CD14-positive monocyte (primary cell): ENCODE data around the gene STIP1. TPM values are rescaled to one million over a fixed set of nuclear protein-coding genes. Genes with fewer than 3 reads are reported as not detected.

Experiments
- DNase-seq, 3 donors: peaks; one replicate each; pipeline ENCODE4 v3.0.0-alpha.2; 2011 to 2022
- H2AFZ ChIP-seq: 2 replicates; pipeline ENCODE4 v1.6.0; 2012; ENCODE audit warnings: mild to moderate bottlenecking, low read depth, low read length, inconsistent platforms; ENCODE audit not compliant: insufficient read depth, poor library complexity, severe bottlenecking
- H3K27ac ChIP-seq, 2 donors: 1 replicate in 1 of 2; 2 replicates in 1 of 2; pipeline ENCODE4 v1.5.1; 2012 to 2013; ENCODE audit warnings: low read length in 2 of 2, control low read depth in 1 of 2, inconsistent platforms in 1 of 2, low read depth in 1 of 2, mild to moderate bottlenecking in 1 of 2
- H3K27me3 ChIP-seq, 2 donors: one replicate each; pipeline versions ENCODE4 v1.6.0 to v1.6.1; 2011 to 2013; ENCODE audit warnings: low read length in 2 of 2; ENCODE audit not compliant: control insufficient read depth in 2 of 2, insufficient read depth in 2 of 2
- H3K36me3 ChIP-seq, 2 donors: replicated peaks in 1 of 2; 1 replicate in 1 of 2; 2 replicates in 1 of 2; pipeline versions ENCODE4 v1.5.1 to v1.6.1; 2012 to 2013; ENCODE audit warnings: low read length in 2 of 2, control low read depth in 1 of 2, inconsistent platforms in 1 of 2, mild to moderate bottlenecking in 1 of 2; ENCODE audit not compliant: insufficient read depth in 2 of 2, control insufficient read depth in 1 of 2
- H3K4me1 ChIP-seq, 2 donors: 1 replicate in 1 of 2; 2 replicates in 1 of 2; pipeline versions ENCODE4 v1.5.1 to v1.6.1; 2012 to 2013; ENCODE audit warnings: low read length in 2 of 2, control low read depth in 1 of 2, inconsistent platforms in 1 of 2, mild to moderate bottlenecking in 1 of 2, moderate library complexity in 1 of 2; ENCODE audit not compliant: insufficient read depth in 2 of 2, control insufficient read depth in 1 of 2
- H3K4me2 ChIP-seq: replicated peaks from 2 replicates; pipeline ENCODE3; 2012; ENCODE audit warnings: low read length, moderate library complexity, mild to moderate bottlenecking; ENCODE audit not compliant: poor library complexity, severe bottlenecking; ENCODE audit errors: extremely low read depth
- H3K4me3 ChIP-seq, 3 experiments: fragments of 200-600 bp in 1 of 3; sonication (generic) in 1 of 3; replicated peaks in 1 of 3; 1 replicate in 2 of 3; 2 replicates in 1 of 3; pipeline ENCODE4 v1.5.1; 2011 to 2013; ENCODE audit warnings: low read length in 3 of 3, mild to moderate bottlenecking in 3 of 3, control low read depth in 2 of 3, low read depth in 2 of 3, inconsistent platforms in 1 of 3, moderate library complexity in 1 of 3
- H3K79me2 ChIP-seq: 2 replicates; pipeline ENCODE4 v1.6.0; 2012; ENCODE audit warnings: mild to moderate bottlenecking, control low read depth, inconsistent platforms, low read length, moderate library complexity; ENCODE audit not compliant: insufficient read depth
- H3K9ac ChIP-seq: 2 replicates; pipeline ENCODE4 v1.6.0; 2017; ENCODE audit warnings: low read length, mild to moderate bottlenecking; ENCODE audit not compliant: insufficient read depth, poor library complexity, severe bottlenecking
- H3K9me3 ChIP-seq, 2 donors: replicated peaks in 1 of 2; 1 replicate in 1 of 2; 2 replicates in 1 of 2; pipeline versions ENCODE4 v1.5.1 to v1.6.1; 2012 to 2013; ENCODE audit warnings: low read length in 2 of 2, control low read depth in 1 of 2; ENCODE audit not compliant: control insufficient read depth in 1 of 2, insufficient read depth in 1 of 2
- H4K20me1 ChIP-seq: 2 replicates; pipeline ENCODE4 v1.6.0; 2012; ENCODE audit warnings: mild to moderate bottlenecking, low read length, control low read depth, moderate library complexity; ENCODE audit not compliant: insufficient read depth
- H3K27ac Mint-ChIP-seq, 7 donors: one replicate each; pipeline ENCODE4 v1.8.0; 2020; ENCODE audit warnings: mild to moderate bottlenecking in 7 of 7, mixed read lengths in 7 of 7, moderate library complexity in 6 of 7, inconsistent platforms in 2 of 7
- H3K27me3 Mint-ChIP-seq, 3 donors: one replicate each; pipeline ENCODE4 v1.8.0; 2021 to 2022; ENCODE audit warnings: low read depth in 3 of 3, mild to moderate bottlenecking in 3 of 3, mixed read lengths in 3 of 3, moderate library complexity in 3 of 3, inconsistent platforms in 1 of 3
- H3K36me3 Mint-ChIP-seq, 2 donors: one replicate each; pipeline ENCODE4 v1.8.0; 2020; ENCODE audit warnings: mixed read lengths in 2 of 2, inconsistent platforms in 1 of 2, mild to moderate bottlenecking in 1 of 2
- H3K4me1 Mint-ChIP-seq: one replicate; pipeline ENCODE4 v1.8.0; 2020; ENCODE audit warnings: mild to moderate bottlenecking, mixed read lengths
- H3K4me3 Mint-ChIP-seq, 2 donors: one replicate each; pipeline ENCODE4 v1.8.0; 2020; ENCODE audit warnings: mild to moderate bottlenecking in 2 of 2, mixed read lengths in 2 of 2, moderate library complexity in 1 of 2
- H3K9me3 Mint-ChIP-seq, 7 donors: one replicate each; pipeline ENCODE4 v1.8.0; 2020 to 2022; ENCODE audit warnings: mixed read lengths in 7 of 7, mild to moderate bottlenecking in 6 of 7, moderate library complexity in 6 of 7, inconsistent platforms in 2 of 7
- CTCF ChIP-seq: fragments of 200-600 bp; IDR thresholded peaks from one replicate; pipeline ENCODE4 v1.8.0; 2022; ENCODE audit warnings: antibody characterized with exemption, mild to moderate bottlenecking
- WGBS: methylation state at CpG from one replicate; pipeline ENCODE4 v1.1.5; 2013; ENCODE audit warnings: missing lambda C conversion rate; ENCODE audit not compliant: insufficient coverage; 5-methylcytosine and 5-hydroxymethylcytosine counted together
- intact Hi-C, 2 donors: fragments of 100-400 bp; cut with micrococcal nuclease; formaldehyde crosslinking; loops; one replicate each; pipeline versions ENCODE4 v1.15.0 to v1.15.1; 2023
- polyA plus RNA-seq, 3 donors: library from polyadenylated mRNA; depleted of rRNA in 1 of 3; unstranded in 2 of 3; stranded (reverse) in 1 of 3; fragments of 300-500 nt in 2 of 3; fragments of >200 nt in 1 of 3; fragmentation: Illumina TruSeq in 2 of 3; gene quantifications; 1 replicate in 2 of 3; 2 replicates in 1 of 3; pipeline ENCODE4 v1.2.3, GENCODE V29; 2012 to 2021

STIP1 gene
- polyA plus RNA-seq, 3 donors, result 44.5 to 52.0 (median 51.1) TPM

GRCh38 chr11:64253043-64253442 lies 67.1 kb downstream of the STIP1 start:
- no peaks in the 10 kb centered on the region for H3K27me3 ChIP-seq
- H3K27ac ChIP-seq, result no peak overlapping the region
- intact Hi-C loops, result loop anchor here (2.0 to 5.0 kb wide), 2 partner anchors 16 to 34 kb away; partner anchors contain the start of gene GPR137 (in 1 of the 2)
- WGBS, result 86% methylated on average over 7 of the region's 8 CpGs
- no peak overlapping the region for H3K27ac Mint-ChIP-seq
- peaks cover 25 to 39% of the 10 kb centered on the region in 2 donors for H3K4me1 ChIP-seq
- no peak overlapping the region for H2AFZ ChIP-seq
- H3K4me3 ChIP-seq, result peak overlapping the region in 1 of 3 experiments; percentile 87
- peaks cover 3 to 10% (median 8%) of the 10 kb centered on the region in 3 donors for H3K27me3 Mint-ChIP-seq
- H3K4me2 ChIP-seq, result peak overlapping the region; percentile 98
- no peak for TF ChIP-seq CTCF
- no peaks in the 10 kb centered on the region for H3K9me3 ChIP-seq
- peaks cover 28% of the 10 kb centered on the region for H4K20me1 ChIP-seq
- peaks cover 0 to under 1% (median 0%) of the 10 kb centered on the region in 7 donors for H3K9me3 Mint-ChIP-seq
- H3K36me3 ChIP-seq, result peaks cover 27 to 38% of the 10 kb centered on the region in 2 donors
- peaks cover 18% of the 10 kb centered on the region for H3K79me2 ChIP-seq
- peaks cover 30% of the 10 kb centered on the region for H3K4me1 Mint-ChIP-seq
- no peak for DNase-seq
- H3K4me3 Mint-ChIP-seq, result peak overlapping the region; percentile 39 to 89
- peaks cover 25 to 39% of the 10 kb centered on the region in 2 donors for H3K36me3 Mint-ChIP-seq
- no peak overlapping the region for H3K9ac ChIP-seq

DNA sequence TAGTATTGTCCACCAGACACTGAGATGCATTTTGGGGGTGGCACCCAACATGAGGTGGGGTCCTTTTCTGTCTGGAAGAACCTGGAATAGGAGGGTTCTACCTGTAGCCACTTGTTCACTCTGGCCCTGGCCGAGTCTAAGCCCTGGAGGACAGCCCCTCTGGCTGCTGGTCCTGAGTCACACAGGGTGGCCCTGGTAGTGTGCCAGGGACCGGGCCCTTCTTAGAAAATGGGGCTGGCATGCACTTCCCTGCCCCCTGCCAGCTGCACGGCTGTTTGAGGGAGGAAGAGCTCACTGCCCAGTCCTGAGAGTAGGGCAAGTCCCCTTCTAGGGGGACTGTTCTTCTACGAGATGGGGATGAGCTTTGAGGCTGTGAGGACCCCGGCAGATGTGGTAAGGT lies 67.5 kb downstream of the STIP1 start:
- Mint-ChIP-seq H3K36me3 (peaks cover 29 to 43% of the 10 kb centered on the region in 2 donors), H3K27me3 (peaks cover 3 to 10% (median 8%) of the 10 kb centered on the region in 3 donors), H3K4me1 (peaks cover 28% of the 10 kb centered on the region), H3K9me3 (peaks cover 0 to 1% (median 0%) of the 10 kb centered on the region in 7 donors), H3K27ac (peak overlapping the region in 3 of 7 donors; percentile 26 to 50 (median 38)), H3K4me3 (peak overlapping the region in 1 of 2 donors; percentile 43)
- no peak for DNase-seq
- Histone ChIP-seq H3K4me2 (peak overlapping the region; percentile 98), H3K4me1 (peaks cover 25 to 36% of the 10 kb centered on the region in 2 donors), H3K27me3 (no peaks in the 10 kb centered on the region), H3K79me2 (peaks cover 18% of the 10 kb centered on the region), H3K9me3 (no peaks in the 10 kb centered on the region), H3K36me3 (peaks cover 31 to 42% of the 10 kb centered on the region in 2 donors), H3K4me3 (no peak overlapping the region), H3K27ac (no peak overlapping the region), H4K20me1 (peaks cover 28% of the 10 kb centered on the region), H3K9ac (no peak overlapping the region), H2AFZ (no peak overlapping the region)
- WGBS, result 78% methylated on average over 2 of the region's 5 CpGs
- TF ChIP-seq CTCF, result no peak
- intact Hi-C loops, result loop anchor here (2.0 to 5.0 kb wide), 2 partner anchors 15 to 34 kb away; partner anchors contain the start of gene GPR137 (in 1 of the 2)

Other genes with a start within 250 kb of the STIP1 start
- gene NAA40, start 247.2 kb upstream of the STIP1 start, polyA plus RNA-seq, result 10 to 100 TPM in 1 of 3 donors, 1 to 10 TPM in 2; 1.5 to 14.5 (median 1.6) TPM
- 100 to 1,000 TPM; 354 to 588 (median 526) TPM for gene COX8A, start 211.6 kb upstream of the STIP1 start, polyA plus RNA-seq
- gene OTUB1, start 199.7 kb upstream of the STIP1 start, polyA plus RNA-seq, result 100 to 1,000 TPM; 131 to 170 (median 140) TPM
- not detected for gene FLRT1, start 150.2 kb upstream of the STIP1 start, polyA plus RNA-seq
- 1 to 10 TPM; 1.5 to 2.4 (median 2.2) TPM for gene MACROD1, start 20.1 kb upstream of the STIP1 start, polyA plus RNA-seq
- gene FERMT3, start 20.6 kb downstream of the STIP1 start, polyA plus RNA-seq, result 100 to 1,000 TPM; 289 to 421 (median 310) TPM
- gene TRPT1, start 40.0 kb downstream of the STIP1 start, polyA plus RNA-seq, result 10 to 100 TPM; 24.8 to 34.6 (median 31.6) TPM
- gene NUDT22, start 40.1 kb downstream of the STIP1 start, polyA plus RNA-seq, result 10 to 100 TPM; 47.9 to 86.1 (median 56.1) TPM
- gene DNAJC4, start 44.4 kb downstream of the STIP1 start, polyA plus RNA-seq, result 10 to 100 TPM; 25.5 to 78.9 (median 32.5) TPM
- gene VEGFB, start 48.4 kb downstream of the STIP1 start, polyA plus RNA-seq, result 1 to 10 TPM in 1 of 3 donors, under 1 TPM in 1, not detected in 1; 0.40 to 5.6 TPM
- 10 to 100 TPM; 38.9 to 80.7 (median 71.1) TPM for gene FKBP2, start 54.9 kb downstream of the STIP1 start, polyA plus RNA-seq
- 10 to 100 TPM; 11.7 to 40.7 (median 34.2) TPM for gene PPP1R14B, start 60.8 kb downstream of the STIP1 start, polyA plus RNA-seq
- 10 to 100 TPM in 1 of 3 donors, 1 to 10 TPM in 2; 1.1 to 17.8 (median 1.4) TPM for gene PLCB3, start 65.4 kb downstream of the STIP1 start, polyA plus RNA-seq
- 10 to 100 TPM; 21.1 to 63.2 (median 48.7) TPM for gene BAD, start 98.5 kb downstream of the STIP1 start, polyA plus RNA-seq
- 10 to 100 TPM in 1 of 3 donors, 1 to 10 TPM in 2; 7.8 to 21.0 (median 9.3) TPM for gene GPR137, start 99.7 kb downstream of the STIP1 start, polyA plus RNA-seq
- not detected for gene KCNK4, start 105.1 kb downstream of the STIP1 start, polyA plus RNA-seq
- gene CATSPERZ, start 114.2 kb downstream of the STIP1 start, polyA plus RNA-seq, result not detected
- 10 to 100 TPM; 15.3 to 45.7 (median 18.3) TPM for gene ESRRA, start 119.4 kb downstream of the STIP1 start, polyA plus RNA-seq
- 100 to 1,000 TPM; 162 to 298 (median 254) TPM for gene TRMT112, start 131.4 kb downstream of the STIP1 start, polyA plus RNA-seq
- gene PRDX5, start 131.9 kb downstream of the STIP1 start, polyA plus RNA-seq, result 100 to 1,000 TPM; 136 to 318 (median 286) TPM
- 100 to 1,000 TPM in 1 of 3 donors, 10 to 100 TPM in 1, 1 to 10 TPM in 1; 8.2 to 215 (median 18.9) TPM for gene CCDC88B, start 154.0 kb downstream of the STIP1 start, polyA plus RNA-seq
- 100 to 1,000 TPM in 1 of 3 donors, 10 to 100 TPM in 2; 16.2 to 110 (median 24.5) TPM for gene RPS6KA4, start 173.0 kb downstream of the STIP1 start, polyA plus RNA-seq